A673 (cell line): ENCODE measurements around the gene COA3. TPM values are rescaled to one million over a fixed set of nuclear protein-coding genes. Genes with fewer than 3 reads are reported as not detected.

Experiments used
- BruUV-seq: library from RNA; stranded (reverse); fragments of 400-500 nt; replicated peaks from 2 replicates; lab custom pipeline; 2021; lab: Mats Ljungman, UMichigan
- CTCF ChIA-PET: fragments of 300-600 bp; sonication (Branson Sonifier 250); formaldehyde crosslinking; loops from one replicate; lab custom pipeline; 2022; ENCODE audit warnings: antibody characterized with exemption; lab: Charles Lee
- POLR2A ChIA-PET: fragments of 300-600 bp; sonication (Branson Sonifier 250); formaldehyde crosslinking; loops from one replicate; lab custom pipeline; 2022; ENCODE audit warnings: antibody characterized with exemption; ENCODE audit not compliant: low non-redundant PET; lab: Charles Lee
- DNase-seq: peaks from one replicate; pipeline ENCODE4 v3.0.0-alpha.2; 2015; ENCODE audit warnings: low spot score
- H3K27ac ChIP-seq: fragments of 200-600 bp; sonication (generic); 2 replicates; pipeline ENCODE4 v1.5.1; 2016; ENCODE audit warnings: mixed run types, low read depth, mild to moderate bottlenecking, mixed read lengths, antibody characterized with exemption, low read length; ENCODE audit not compliant: poor library complexity, severe bottlenecking
- H3K27me3 ChIP-seq: fragments of 200-600 bp; sonication (generic); replicated peaks from 2 replicates; pipeline ENCODE4 v1.6.1; 2017; ENCODE audit warnings: mixed run types, low read depth, mild to moderate bottlenecking, mixed read lengths, antibody characterized with exemption, low read length; ENCODE audit not compliant: insufficient read depth, poor library complexity
- H3K36me3 ChIP-seq: fragments of 200-600 bp; sonication (generic); 2 replicates; pipeline ENCODE4 v1.6.1; 2016; ENCODE audit warnings: mixed run types, mild to moderate bottlenecking, mixed read lengths, antibody characterized with exemption, low read length; ENCODE audit not compliant: insufficient read depth, poor library complexity, severe bottlenecking
- H3K4me1 ChIP-seq: fragments of 200-600 bp; sonication (generic); 2 replicates; pipeline ENCODE4 v1.6.1; 2017; ENCODE audit warnings: mixed run types, mild to moderate bottlenecking, mixed read lengths, antibody characterized with exemption, low read length; ENCODE audit not compliant: insufficient read depth, poor library complexity, severe bottlenecking
- H3K4me3 ChIP-seq: fragments of 200-600 bp; sonication (generic); 2 replicates; pipeline ENCODE4 v1.5.1; 2016; ENCODE audit warnings: low read depth, mixed run types, mild to moderate bottlenecking, mixed read lengths, low read length; ENCODE audit not compliant: poor library complexity, severe bottlenecking
- H3K9me3 ChIP-seq: fragments of 200-600 bp; sonication (generic); 2 replicates; pipeline ENCODE4 v1.6.1; 2016; ENCODE audit warnings: mixed run types, low read depth, mild to moderate bottlenecking, mixed read lengths, antibody characterized with exemption, low read length; ENCODE audit not compliant: poor library complexity, severe bottlenecking
- CTCF ChIP-seq: fragments of 300-800, 200-600 bp; sonication (generic); conservative IDR thresholded peaks from 2 replicates; pipeline ENCODE4 v1.5.1; 2017; ENCODE audit warnings: low read depth, mild to moderate bottlenecking, antibody characterized with exemption, low read length, moderate library complexity, mixed read lengths
- EZH2 ChIP-seq: fragments of 200-600 bp; sonication (generic); IDR thresholded peaks from 2 replicates; pipeline ENCODE4 v1.6.1; 2017; ENCODE audit warnings: borderline replicate concordance, low read depth, mild to moderate bottlenecking, mixed read lengths, antibody characterized with exemption, low read length; ENCODE audit not compliant: poor library complexity, severe bottlenecking
- intact Hi-C: fragments of 100-400 bp; cut with micrococcal nuclease; formaldehyde crosslinking; loops from one replicate; pipeline ENCODE4 v1.10.0; 2022; ENCODE audit not compliant: unreplicated experiment
- microRNA-seq: library from miRNA; unstranded; fragments of <30 nt; microRNA quantifications from one replicate; pipeline ENCODE4 v1.2.0, GENCODE V29; 2021
- total RNA-seq: library from RNA; stranded (reverse); gene quantifications from 2 replicates; pipeline ENCODE4 v1.2.3, GENCODE V29; 2021

The COA3 gene
- total RNA-seq, 1 experiment from 2014 or later: 29.0 TPM

GRCh38 chr17:42748202-42748907, 50.1 kb downstream of the COA3 start:
- POLR2A ChIA-PET: no interaction called here
- Histone ChIP-seq H3K9me3 (no peaks in the 10 kb centered on the region), H3K27ac (no peak overlapping the region), H3K4me3 (no peak overlapping the region), H3K36me3 (no peaks in the 10 kb centered on the region), H3K27me3 (no peaks in the 10 kb centered on the region), H3K4me1 (no peaks in the 10 kb centered on the region)
- no peak for DNase-seq
- CTCF ChIA-PET: no interaction called here
- no TSS peak for BruUV-seq
- intact Hi-C loops: no loop called here
- TF ChIP-seq EZH2 (no peak), CTCF (no peak)

Small RNA genes lying within 50 kb of the gene (microRNA-seq; reads per million reads assigned to microRNA genes)
- not detected for gene MIR6781

Other genes starting within 250 kb of the COA3 start
- gene HSD17B1, start 245.8 kb downstream of the COA3 start, total RNA-seq: 0.59 and 0.60 TPM in 2 replicates
- 71.5 and 78.2 TPM in 2 replicates for gene COASY, start 236.6 kb downstream of the COA3 start, total RNA-seq
- gene MLX, start 231.6 kb downstream of the COA3 start, total RNA-seq: 32.8 and 33.7 TPM in 2 replicates
- gene PSMC3IP, start 221.0 kb downstream of the COA3 start, total RNA-seq: 30.9 and 31.9 TPM in 2 replicates
- gene RETREG3, start 189.3 kb downstream of the COA3 start, total RNA-seq: 23.2 and 30.0 TPM in 2 replicates
- 85.8 and 87.4 TPM in 2 replicates for gene TUBG1, start 189.0 kb downstream of the COA3 start, total RNA-seq
- 14.6 and 19.2 TPM in 2 replicates for gene TUBG2, start 139.4 kb downstream of the COA3 start, total RNA-seq
- gene PLEKHH3, start 121.7 kb downstream of the COA3 start, total RNA-seq: 11.9 and 16.8 TPM in 2 replicates
- 0.52 and 0.55 TPM in 2 replicates for gene CCR10, start 116.9 kb downstream of the COA3 start, total RNA-seq
- gene CNTNAP1, start 116.2 kb downstream of the COA3 start, total RNA-seq: 5.6 and 6.7 TPM in 2 replicates
- 16.4 and 19.5 TPM in 2 replicates for gene EZH1, start 53.7 kb downstream of the COA3 start, total RNA-seq
- gene RAMP2, start 37.5 kb downstream of the COA3 start, total RNA-seq: 3.8 and 5.0 TPM in 2 replicates
- gene VPS25, start 25.3 kb downstream of the COA3 start, total RNA-seq: 34.3 and 35.6 TPM in 2 replicates
- 0.11 and 0.37 TPM in 2 replicates for gene WNK4, start 18.1 kb downstream of the COA3 start, total RNA-seq
- gene CNTD1, start 157 bp upstream of the COA3 start, total RNA-seq: not detected in 2 replicates
- 34.2 and 36.0 TPM in 2 replicates for gene BECN1, start 25.6 kb upstream of the COA3 start, total RNA-seq
- 93.7 and 120 TPM in 2 replicates for gene PSME3, start 34.7 kb upstream of the COA3 start, total RNA-seq
- 1.2 and 1.4 TPM in 2 replicates for gene AOC2, start 45.9 kb upstream of the COA3 start, total RNA-seq
- 0.62 and 0.70 TPM in 2 replicates for gene AOC3, start 52.5 kb upstream of the COA3 start, total RNA-seq
- not detected in 2 replicates for gene G6PC1, start 102.1 kb upstream of the COA3 start, total RNA-seq
- gene AARSD1, start 165.8 kb upstream of the COA3 start, total RNA-seq: 32.9 and 36.0 TPM in 2 replicates
- gene PTGES3L, start 181.4 kb upstream of the COA3 start, total RNA-seq: 0.64 and 1.1 TPM in 2 replicates
- gene RUNDC1, start 181.9 kb upstream of the COA3 start, total RNA-seq: 7.3 and 8.0 TPM in 2 replicates
- 547 and 560 TPM in 2 replicates for gene RPL27, start 199.7 kb upstream of the COA3 start, total RNA-seq
- gene IFI35, start 208.1 kb upstream of the COA3 start, total RNA-seq: 4.9 and 7.2 TPM in 2 replicates
- gene VAT1, start 223.7 kb upstream of the COA3 start, total RNA-seq: 45.2 and 47.0 TPM in 2 replicates
- 5.5 and 6.7 TPM in 2 replicates for gene RND2, start 226.5 kb upstream of the COA3 start, total RNA-seq